VCaP (cell line): ENCODE results near the gene MYO16.

ENCODE experiments used
- H3K27ac ChIP-seq: fragments of 450-650 bp; 2 replicates; pipeline ENCODE4 v1.5.1; 2017
- CTCF ChIP-seq: fragments of 450-650 bp; conservative IDR thresholded peaks from 2 replicates; pipeline ENCODE4 v1.5.1; 2017; ENCODE audit warnings: mild to moderate bottlenecking, moderate library complexity

MYO16 gene

GRCh38 chr13:108760129-108760528 is 130.7 kb downstream of the MYO16 start:
- H3K27ac ChIP-seq = no peak overlapping the region
- no peak for TF ChIP-seq CTCF

GRCh38 chr13:108760541-108760940 is 131.1 kb downstream of the MYO16 start:
- no peak overlapping the region for H3K27ac ChIP-seq
- no peak for TF ChIP-seq CTCF

- no peak for TF ChIP-seq CTCF
- H3K27ac ChIP-seq = no peak overlapping the region
Observed at GRCh38 chr13:108768035-108768434, 138.6 kb downstream of the MYO16 start.

- TF ChIP-seq CTCF = no peak
- H3K27ac ChIP-seq = no peak overlapping the region
Observed at GRCh38 chr13:108769213-108770070, 140.0 kb downstream of the MYO16 start.

- no peak for TF ChIP-seq CTCF
- no peak overlapping the region for H3K27ac ChIP-seq
Observed at GRCh38 chr13:108775597-108775996, 146.2 kb downstream of the MYO16 start.

- TF ChIP-seq CTCF = no peak
- no peak overlapping the region for H3K27ac ChIP-seq
Observed at GRCh38 chr13:108776650-108777049, 147.2 kb downstream of the MYO16 start.

DNA sequence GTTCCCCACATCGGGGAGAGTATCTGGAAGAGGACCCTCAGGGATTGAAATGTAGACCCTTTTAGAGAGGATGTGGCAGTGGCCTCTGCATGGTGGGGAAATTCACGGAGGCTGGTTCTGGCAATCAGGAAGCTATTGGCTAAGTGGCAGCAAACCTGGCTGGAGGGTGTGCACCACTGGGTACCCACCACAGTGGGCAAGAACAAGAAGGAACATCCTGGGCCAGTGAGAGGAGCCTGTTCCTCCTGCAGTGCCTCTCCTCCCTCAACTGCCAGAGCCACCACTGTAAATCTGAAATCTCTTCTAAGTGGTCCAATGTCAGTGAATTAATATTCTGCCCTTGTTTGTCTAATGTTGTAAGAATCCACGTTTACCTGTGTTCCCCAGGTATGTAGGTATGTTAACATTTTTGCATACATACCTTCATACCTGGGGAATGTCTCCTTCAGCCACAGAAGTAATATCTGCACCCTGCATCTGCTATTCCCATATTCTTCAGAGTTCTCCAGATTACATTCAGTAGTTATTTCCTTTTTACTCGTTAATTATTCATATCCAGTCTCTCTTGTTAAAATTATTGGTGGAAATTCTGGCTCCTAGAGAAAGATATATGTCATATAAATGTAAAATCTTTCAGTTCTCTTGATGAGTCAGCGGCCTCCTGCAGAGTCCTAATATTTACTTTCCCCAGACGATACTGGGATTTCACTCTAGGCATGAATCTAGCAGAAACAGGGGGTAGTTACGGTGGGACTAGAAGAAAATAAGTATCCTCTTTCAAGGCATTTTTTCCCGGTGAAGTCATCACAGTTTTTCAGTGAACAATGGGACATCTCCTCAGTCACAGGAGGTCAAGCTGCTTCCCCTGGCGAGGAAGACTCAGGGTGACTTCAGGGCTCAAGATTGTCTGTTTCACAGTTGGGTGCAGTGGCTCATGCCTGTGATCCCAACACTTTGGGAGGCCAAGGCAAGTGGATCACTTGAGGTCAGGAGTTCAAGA is 148.3 kb downstream of the MYO16 start:
- no peak for TF ChIP-seq CTCF
- H3K27ac ChIP-seq = no peak overlapping the region
